T-helper 9 cell (primary cell): ENCODE measurements around the gene LASP1NB.
"Not testable (repeated sequence)": the region's sequence is repeated elsewhere in the genome, so short reads cannot be mapped to it uniquely, and the experiment has no call there.

Experiments
- DNase-seq: peaks from one replicate; pipeline ENCODE4 v3.0.0-alpha.2; 2020

The LASP1NB gene

GRCh38 chr17:38897671-38898290 lies 27.6 kb upstream of the LASP1NB start:
- DNase-seq, result no peak

- no peak for DNase-seq
Measured at GRCh38 chr17:38898291-38898679, 27.1 kb upstream of the LASP1NB start.

DNA sequence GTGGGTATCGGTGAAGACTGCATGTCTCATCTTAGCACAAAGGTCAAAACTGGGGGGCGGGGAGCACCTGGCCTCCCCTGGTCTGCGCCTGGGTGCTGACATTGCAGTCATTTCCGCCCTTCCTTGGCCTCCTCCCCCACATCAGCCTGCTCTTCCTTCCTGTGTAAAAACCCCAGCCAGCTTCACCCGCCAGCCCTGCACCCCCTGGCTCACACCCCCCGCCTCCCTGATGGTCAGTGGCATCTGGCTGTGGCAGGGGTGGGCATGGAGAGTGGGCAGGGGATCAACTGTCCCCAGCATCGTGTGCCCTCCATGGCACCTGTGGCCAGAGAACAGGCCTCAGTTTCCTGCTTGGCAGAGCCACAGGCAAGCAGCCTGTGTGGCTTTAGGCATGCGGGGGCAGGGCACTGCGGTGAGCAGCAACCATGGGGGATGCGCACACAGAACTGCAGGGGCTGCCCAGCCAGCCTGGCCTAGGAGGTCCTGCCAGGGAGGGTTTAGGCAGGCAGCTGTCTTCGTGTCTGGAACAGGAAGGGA lies 26.5 kb upstream of the LASP1NB start:
- DNase-seq, result peak; percentile 70

- DNase-seq, result no peak
Measured at GRCh38 chr17:38899421-38899820, 26.0 kb upstream of the LASP1NB start.

GRCh38 chr17:38900978-38901656 lies 24.3 kb upstream of the LASP1NB start:
- DNase-seq, result no peak

DNA sequence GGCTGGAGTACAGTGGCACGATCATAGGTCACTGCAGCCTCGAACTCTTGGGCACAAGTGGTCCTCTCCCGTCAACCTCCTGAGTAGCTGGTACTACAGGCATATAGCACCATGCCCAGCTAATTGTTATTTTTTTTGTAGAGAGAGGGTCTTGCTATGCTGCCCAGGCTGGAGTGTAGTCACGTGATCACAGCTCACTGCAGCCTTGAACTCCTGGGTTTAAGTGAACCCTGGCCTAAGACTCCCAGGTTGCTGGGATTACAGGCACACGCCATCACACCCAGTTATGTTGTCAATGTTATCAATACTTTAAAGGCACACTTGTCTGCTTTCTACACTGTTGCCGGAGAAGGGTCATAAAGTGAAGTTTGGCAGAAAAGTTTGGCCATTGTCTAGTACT lies 22.0 kb upstream of the LASP1NB start:
- no peak for DNase-seq

- no peak for DNase-seq
Measured at GRCh38 chr17:38904892-38905291, 20.5 kb upstream of the LASP1NB start.

DNA sequence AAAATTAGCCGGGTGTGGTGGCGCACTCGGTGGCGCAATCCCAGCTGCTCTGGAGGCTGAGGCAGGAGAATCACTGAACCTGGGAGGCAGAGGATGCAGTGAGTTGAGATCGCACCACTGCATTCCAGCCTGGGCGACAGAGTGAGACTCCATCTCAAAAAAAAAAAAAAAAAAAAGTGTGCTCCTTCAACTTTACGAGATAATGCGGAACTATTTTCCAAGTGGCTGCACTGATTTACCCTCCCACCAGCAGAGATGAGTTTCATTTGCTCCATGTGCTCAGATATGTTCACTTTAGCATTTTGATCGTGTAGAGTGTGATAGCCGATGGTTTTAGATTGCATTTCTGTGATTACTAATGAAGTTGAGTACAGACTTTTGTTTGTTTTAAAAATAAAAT lies 20.0 kb upstream of the LASP1NB start:
- DNase-seq, result no peak

DNA sequence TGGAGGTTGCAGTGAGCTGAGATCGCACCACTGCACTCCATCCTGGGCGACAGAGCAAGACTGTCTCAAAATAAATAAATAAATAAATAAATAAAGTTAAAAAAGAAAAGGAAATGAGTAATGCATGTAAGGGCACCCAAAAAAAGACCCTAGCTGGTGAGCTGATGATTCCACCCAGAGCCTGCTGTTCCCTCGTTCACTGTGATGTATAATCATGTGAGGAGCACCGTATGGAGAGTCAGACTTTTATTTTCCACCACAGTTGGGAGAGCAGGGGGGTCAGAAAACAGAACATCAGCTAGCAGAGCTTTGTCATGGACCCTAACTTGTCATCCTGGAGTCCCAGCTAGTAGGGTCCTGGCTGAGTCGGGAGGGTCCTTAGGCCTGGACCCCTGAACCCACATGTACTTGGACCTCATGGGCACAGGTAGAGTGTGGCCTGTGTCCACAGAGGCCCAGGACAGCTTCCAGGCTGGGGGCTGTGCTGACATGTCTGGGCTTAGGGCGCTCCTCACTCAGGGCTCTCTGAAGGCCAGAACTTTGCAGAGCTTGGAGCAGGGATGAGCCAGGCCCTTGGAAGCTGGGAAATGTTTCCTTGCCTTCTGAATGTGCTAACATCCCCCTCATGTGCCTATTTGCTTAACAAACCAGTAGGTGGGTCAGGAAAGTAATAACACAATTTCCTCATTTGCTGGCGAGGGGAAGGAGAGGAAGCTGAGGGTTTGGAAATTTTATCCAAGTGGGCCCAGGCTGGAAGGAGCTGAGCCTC lies 18.8 kb upstream of the LASP1NB start:
- DNase-seq, result no peak

DNA sequence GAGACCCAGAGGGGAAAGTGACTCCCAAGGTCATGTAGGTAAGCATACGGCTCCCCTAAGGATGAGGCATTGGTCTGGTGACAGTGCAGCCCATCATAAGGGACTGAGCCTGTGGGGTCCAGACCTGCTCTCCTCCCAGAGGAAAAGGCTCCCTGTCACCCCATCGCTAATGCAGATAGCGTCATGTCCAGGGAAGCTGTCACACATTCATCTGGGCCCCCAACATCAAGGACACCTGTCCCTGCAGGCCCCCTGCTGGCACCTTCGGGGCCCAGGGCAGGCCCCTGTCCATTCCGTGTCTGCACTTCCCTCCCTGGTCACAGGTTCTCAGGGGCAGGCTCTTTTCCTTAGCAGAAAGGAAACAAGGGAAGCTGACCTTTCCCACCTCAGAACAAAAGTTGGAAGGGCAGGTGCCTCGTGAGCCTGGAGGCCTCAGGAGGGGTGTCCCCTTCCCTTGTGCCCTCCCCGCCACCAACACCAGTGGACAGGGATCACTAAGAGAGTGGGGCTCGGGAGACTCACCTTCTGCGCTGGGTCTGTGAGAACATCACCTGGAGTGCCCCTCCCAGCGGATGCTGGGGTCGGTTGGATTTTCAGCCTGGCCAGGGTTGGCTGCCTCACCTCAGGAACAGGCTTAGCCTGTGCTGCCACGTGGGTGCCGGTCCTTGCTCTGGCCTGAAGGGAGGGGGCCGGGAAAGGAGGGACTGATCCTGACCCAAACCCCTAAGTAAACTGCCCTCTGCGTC lies 17.3 kb upstream of the LASP1NB start:
- DNase-seq, result no peak

- DNase-seq, result no peak
Measured at GRCh38 chr17:38908676-38909181, 16.7 kb upstream of the LASP1NB start.

GRCh38 chr17:38910325-38910724 lies 15.1 kb upstream of the LASP1NB start:
- DNase-seq, result no peak

GRCh38 chr17:38911081-38911730 lies 14.2 kb upstream of the LASP1NB start:
- DNase-seq, result no peak

- DNase-seq, result not testable (repeated sequence)
Measured at GRCh38 chr17:38911731-38912081, 13.7 kb upstream of the LASP1NB start.

DNA sequence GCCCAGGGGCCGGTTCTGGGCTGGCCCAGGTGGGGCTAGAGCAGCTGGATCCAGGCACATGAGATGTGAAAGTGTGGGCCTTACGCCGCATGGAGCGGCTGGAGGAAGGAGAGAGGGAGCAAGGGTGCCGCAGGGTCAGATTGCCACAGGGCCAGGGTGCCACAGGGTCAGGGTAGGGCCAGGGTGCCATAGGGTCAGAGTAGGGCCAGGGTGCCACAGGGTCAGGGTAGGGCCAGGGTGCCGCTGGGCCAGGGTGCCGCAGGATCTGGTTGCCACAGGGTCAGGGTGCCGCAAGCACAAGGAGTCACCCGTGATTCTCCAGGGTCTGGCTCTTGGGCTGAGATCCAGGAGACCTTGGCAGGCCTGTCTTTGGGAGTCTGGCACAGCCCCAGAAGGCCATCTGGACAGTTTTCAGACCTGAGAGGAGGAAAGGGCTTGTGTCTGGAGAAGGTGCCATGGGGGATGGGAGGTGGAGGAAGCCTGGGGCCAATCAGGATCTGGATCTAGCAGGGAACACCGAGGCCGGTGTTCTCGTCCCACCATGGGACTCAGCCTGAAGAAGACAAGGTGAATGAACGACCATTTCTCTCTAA lies 13.1 kb upstream of the LASP1NB start:
- DNase-seq, result no peak

DNA sequence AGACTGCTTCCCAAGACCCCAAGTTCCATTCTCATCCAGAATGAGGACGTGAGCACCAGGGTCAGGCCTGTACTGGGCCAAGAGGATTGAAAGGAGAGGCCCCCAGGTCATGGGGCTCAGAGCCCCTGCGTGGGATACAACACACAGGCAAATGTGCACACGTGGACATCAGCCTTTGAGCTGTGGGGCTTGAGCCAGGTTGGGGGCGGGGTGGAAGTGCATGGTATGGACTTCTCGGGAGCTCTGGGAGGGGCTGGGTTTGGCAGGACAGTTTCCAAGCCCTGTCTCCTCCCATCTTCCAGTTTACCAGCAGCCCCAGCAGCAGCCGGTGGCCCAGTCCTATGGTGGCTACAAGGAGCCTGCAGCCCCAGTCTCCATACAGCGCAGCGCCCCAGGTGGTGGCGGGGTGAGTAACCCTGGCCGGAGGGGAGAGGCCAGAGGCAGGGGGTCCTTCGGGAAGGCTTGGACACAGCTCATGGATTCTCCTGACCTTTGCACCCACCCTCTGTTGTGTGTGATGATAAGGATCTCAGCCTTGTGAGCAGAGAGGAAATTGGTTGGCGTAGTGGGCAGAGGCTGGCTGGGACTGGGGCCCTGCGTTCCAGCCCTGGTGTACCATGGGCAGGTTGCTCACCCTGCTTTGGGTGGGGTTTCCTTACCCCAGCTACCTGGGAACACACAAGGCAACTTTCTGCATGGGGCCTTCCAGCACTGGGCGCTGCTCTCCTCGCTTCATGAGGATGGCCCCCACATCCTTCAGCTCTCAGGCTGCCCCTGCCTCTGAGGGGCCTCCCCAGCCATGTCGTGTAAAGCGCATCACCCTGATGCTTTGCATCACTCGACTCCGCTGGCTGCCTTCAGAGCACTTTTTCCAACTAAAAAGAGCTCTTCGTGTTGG lies 10.4 kb upstream of the LASP1NB start:
- DNase-seq, result no peak

DNA sequence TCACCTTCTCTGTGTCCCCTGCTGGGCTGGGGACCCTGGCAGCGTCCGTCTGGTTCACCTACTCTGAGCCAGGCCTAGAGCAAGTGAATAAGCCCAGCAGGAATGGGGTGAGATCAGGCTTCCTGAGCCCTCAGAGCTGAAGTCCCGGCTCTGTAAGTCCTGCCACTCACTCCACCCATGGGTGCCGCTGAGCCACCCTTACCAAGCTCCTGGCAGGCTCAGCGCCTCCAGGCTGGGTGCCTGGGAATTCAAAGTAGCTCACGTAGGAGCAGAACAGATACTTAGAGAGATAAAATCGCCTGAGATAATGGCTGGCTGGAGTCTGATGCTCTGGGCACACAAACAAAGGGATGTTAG lies 9.8 kb upstream of the LASP1NB start:
- DNase-seq, result no peak

- DNase-seq, result no peak
Measured at GRCh38 chr17:38916771-38917170, 8.6 kb upstream of the LASP1NB start.

DNA sequence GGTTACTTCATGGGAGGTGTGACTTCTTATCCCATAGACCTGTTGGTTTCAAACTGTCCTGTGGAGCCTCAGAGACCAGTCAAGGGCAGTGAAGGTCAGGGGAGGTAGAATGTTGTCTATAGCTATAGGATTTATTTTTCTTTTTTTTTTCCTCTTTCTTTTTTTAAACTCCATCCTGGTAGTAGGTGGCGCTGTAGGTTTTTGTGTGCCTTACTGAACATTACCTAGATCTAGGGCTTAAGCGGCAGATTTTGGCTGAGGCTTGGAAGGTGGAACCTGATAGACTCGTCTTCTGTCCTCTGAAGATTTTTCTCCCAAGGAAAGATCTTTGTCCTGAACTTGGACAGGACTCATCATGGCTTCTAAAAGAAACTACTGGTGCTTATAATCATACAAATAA lies 8.2 kb upstream of the LASP1NB start:
- no peak for DNase-seq

- no peak for DNase-seq
Measured at GRCh38 chr17:38918129-38918913, 7.1 kb upstream of the LASP1NB start.
